HG03442 (cell line): ENCODE results near the gene PPP2R2B.
A peak's percentile ranks its signal among the peaks of the same experiment; 100 is the strongest.
"Not testable (repeated sequence)": the region's sequence is repeated elsewhere in the genome, so short reads cannot be mapped to it uniquely, and the experiment has no call there.

Experiments
- ATAC-seq: cut with Tn5 transposase; IDR thresholded peaks from one replicate; pipeline ENCODE4 v1.9.1; 2021; ENCODE audit warnings: mild to moderate bottlenecking, moderate library complexity; ENCODE audit not compliant: unreplicated experiment

PPP2R2B gene

GRCh38 chr5:146562461-146562860 lies 316.1 kb downstream of the PPP2R2B start:
- no peak for ATAC-seq

- no peak for ATAC-seq
Observed at GRCh38 chr5:146561711-146562110, 316.8 kb downstream of the PPP2R2B start.

GRCh38 chr5:146560205-146560812 lies 318.2 kb downstream of the PPP2R2B start:
- no peak for ATAC-seq

GRCh38 chr5:146556884-146557283 lies 321.7 kb downstream of the PPP2R2B start:
- not testable (repeated sequence) for ATAC-seq

GRCh38 chr5:146553446-146553845 lies 325.1 kb downstream of the PPP2R2B start:
- no peak for ATAC-seq

GRCh38 chr5:146549615-146550014 lies 328.9 kb downstream of the PPP2R2B start:
- no peak for ATAC-seq

- ATAC-seq, result no peak
Observed at GRCh38 chr5:146548781-146549449, 329.6 kb downstream of the PPP2R2B start.

GRCh38 chr5:146544232-146544631 lies 334.3 kb downstream of the PPP2R2B start:
- ATAC-seq, result no peak

GRCh38 chr5:146541958-146542849 lies 336.4 kb downstream of the PPP2R2B start:
- ATAC-seq, result peak; percentile 99

- no peak for ATAC-seq
Observed at GRCh38 chr5:146540414-146540813, 338.1 kb downstream of the PPP2R2B start.

GRCh38 chr5:146539973-146540372 lies 338.6 kb downstream of the PPP2R2B start:
- ATAC-seq, result no peak

- ATAC-seq, result no peak
Observed at GRCh38 chr5:146538432-146538831, 340.1 kb downstream of the PPP2R2B start.

- no peak for ATAC-seq
Observed at GRCh38 chr5:146533882-146534281, 344.7 kb downstream of the PPP2R2B start.

GRCh38 chr5:146533260-146533857 lies 345.2 kb downstream of the PPP2R2B start:
- ATAC-seq, result peak; percentile 96
